GM21576 (cell line): Measurements from ENCODE around the gene NUP214.
A peak's percentile ranks its signal among the peaks of the same experiment; 100 is the strongest.

Experiments
- ATAC-seq: cut with Tn5 transposase; IDR thresholded peaks from one replicate; pipeline ENCODE4 v1.9.1; 2021; ENCODE audit warnings: mild to moderate bottlenecking, moderate library complexity; ENCODE audit not compliant: unreplicated experiment

The NUP214 gene

DNA sequence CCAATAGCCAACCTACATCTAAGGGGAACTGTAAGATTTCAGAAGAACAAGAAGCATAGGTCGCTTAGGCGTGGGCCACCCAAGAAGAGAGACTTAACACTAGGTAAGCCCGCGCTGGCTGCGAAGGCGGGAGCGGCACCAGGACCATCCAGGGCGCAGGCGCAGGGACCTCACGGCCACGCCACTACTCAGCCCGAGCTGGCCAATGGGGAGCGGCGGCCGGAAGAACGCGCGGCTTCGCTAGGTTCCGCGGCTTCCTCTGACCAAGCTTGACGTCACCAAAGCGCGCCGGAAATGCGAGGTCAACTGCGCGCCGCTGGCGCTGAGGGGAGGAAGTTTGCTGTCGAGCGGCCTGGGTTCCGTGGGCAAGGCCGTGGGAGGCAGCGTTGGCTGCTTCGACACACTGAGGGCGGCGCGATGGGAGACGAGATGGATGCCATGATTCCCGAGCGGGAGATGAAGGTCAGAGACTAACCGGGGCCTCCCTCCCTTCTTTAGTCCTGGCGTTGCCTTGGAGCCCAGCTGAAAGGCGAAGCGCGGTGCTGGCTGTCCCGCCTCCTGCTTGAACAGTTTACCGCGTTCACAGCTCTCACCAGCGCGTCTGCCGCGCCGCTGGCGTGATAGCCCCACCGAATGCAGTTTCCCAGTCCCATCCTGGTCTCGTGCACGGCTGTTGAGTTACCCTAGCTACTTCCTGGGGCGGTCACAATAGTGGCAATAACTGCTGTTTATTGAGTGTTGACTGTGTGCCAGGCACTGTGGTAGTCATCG is at the start of gene NUP214:
Gene NUP214 (plus strand): TSS at position 299 of the 771 bp plus-strand sequence. CDS start 119 bp downstream, at position 418.
- ATAC-seq, result peak; percentile 93

DNA sequence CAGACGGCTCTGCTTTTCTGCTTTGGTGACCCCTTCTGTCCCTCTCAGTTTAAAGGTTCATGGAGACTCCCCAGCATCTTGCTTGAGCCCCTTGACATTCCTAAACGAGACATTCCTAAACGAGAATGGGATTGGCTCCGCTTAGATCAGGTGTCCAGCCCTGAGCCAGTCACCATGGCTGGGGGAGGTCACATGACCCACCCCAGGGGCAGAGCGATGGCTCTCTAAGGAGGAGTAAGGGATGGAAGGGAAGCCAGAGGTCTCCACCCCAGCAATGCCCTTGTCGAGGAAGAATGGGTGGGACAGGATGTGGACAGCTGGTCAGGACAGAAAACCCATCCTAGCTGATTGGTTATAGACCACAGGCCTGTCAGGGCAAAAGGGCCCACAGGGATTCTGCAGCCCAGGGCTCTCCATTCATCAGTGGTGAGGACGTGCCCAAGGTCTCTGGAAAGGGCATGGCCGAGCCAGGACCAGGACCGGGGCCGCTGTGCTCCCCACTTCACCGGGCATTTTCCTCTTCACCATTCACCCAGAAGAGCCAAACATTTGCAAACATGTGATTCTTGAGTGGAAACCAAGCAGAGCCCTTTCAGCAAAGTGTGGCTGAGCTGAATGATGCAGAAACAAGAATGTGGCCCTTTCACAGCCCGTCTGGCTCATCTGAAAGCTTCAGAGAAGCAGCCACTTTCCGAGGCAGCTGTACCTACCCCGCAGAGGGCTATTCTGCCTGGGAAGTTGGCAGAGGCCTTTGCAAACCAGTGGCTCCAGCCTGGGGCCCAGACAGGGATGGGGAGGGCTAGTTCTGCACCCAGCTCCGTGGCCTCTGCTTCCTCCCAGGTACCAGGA is 48.8 kb upstream of the NUP214 start:
- ATAC-seq, result no peak

DNA sequence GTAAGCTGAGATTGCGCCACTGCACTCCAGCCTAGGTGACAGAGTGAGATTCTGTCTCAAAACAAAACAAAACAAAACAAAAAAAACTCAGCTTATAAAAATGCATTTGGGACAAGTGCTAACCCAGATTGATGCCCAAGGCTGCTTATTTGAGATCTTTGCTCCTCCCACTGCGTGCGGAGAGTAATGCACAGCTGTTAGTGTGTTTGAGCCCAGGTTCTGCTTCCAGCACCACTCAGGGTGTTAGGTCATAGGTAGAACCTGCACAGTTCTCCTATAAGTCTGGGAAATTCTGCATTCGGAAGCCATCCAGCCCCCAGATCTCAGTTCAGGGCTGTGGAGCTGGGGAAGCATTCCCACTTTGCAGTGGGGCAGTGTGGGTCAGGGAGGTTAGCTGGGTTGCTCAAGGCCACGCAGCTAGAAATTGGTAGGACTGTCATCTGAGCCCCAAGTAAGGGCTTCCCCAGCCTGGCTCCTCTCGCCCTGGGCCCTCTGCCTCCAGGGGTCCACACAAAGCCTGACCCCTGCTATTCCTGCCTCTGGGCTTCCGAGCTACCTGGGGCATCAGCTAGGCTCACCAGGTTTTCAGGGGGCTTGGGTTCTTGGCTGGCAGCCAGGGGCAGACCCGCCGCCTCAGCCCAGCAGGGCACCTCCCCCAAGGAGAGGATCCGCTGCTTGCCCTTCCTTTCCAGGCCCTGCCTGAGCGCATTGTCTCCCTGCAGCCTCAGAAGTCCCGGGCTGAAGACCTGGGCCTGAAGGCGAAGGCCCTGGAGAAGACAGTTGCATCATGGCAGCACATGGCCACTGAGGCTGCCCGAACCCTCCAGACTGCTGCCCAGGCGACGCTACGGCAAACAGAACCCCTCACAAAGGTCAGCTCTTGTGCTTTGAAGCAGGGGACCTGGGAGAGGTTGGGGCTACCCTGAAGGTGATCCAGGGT is 46.7 kb upstream of the NUP214 start:
- ATAC-seq, result no peak

DNA sequence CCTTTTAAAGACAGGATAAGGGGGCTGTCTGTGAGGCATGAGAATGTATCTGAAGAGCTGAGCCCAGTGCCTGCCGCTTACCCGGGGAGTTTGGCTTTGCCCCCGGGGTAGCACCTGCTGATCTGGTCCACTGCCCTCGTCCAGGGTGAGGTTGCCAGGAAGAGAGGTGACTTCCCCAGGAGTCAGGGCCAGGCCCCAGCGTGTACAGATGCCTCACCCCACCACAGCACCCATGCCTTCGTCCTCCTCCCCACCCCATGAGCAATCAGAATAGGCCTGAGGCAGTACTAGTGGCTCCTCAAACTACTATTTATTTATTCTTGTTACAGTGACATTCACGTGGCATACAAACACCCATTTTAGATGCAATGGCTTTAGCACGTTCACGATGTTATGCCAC is 44.8 kb upstream of the NUP214 start:
- ATAC-seq, result no peak

DNA sequence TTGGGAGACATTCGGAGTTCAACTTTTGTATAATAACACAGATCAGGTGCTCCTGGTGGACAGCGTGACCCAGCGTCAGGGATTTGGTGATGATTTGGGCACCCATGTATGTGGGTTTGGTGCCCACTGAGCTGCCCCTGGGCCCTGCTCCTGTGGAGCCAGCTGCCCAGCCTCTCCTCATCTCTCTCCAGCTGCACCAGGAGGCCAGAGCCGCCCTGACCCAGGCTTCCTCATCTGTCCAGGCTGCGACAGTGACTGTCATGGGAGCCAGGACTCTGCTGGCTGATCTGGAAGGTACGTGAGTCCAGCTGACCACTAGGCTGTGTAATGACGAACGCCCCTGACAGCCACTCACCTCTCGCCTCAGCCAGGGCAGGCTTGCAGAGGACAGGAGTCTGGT is 43.5 kb upstream of the NUP214 start:
- ATAC-seq, result no peak

DNA sequence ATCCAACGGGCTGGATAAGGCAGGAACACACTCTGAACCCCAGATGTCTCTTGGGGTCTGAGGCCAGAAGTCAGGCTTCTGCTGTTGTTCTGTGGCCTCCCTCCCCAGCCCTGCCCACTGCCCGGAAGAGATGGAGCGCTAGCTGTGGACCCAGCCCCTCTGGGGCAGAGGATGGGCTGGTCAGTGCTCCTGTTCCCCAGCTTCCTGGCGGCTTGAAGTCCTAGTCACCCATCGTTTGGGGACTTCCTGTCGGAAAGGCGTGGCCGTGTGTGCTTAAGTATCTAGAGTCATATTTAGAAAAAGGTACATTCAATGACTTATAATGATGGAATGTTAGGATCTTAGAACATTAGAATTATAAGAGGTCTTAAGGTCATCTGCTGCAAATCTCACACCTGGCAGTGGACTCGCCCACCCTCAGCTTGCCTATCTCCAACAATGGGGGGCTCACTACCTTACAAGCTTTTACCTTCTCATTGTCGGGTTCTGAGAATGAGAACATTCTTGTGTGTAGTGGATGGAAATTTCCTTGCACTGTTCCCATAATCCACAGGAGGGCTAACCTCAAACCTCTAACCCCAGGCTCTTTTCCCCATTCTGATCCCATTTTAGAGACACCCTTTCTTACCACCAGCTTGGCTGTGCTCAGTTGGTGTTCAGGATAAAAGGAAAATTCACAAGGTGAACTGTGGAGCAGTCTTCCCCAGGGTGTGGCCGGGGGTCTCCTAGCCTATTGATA is 42.4 kb upstream of the NUP214 start:
- ATAC-seq, result no peak

DNA sequence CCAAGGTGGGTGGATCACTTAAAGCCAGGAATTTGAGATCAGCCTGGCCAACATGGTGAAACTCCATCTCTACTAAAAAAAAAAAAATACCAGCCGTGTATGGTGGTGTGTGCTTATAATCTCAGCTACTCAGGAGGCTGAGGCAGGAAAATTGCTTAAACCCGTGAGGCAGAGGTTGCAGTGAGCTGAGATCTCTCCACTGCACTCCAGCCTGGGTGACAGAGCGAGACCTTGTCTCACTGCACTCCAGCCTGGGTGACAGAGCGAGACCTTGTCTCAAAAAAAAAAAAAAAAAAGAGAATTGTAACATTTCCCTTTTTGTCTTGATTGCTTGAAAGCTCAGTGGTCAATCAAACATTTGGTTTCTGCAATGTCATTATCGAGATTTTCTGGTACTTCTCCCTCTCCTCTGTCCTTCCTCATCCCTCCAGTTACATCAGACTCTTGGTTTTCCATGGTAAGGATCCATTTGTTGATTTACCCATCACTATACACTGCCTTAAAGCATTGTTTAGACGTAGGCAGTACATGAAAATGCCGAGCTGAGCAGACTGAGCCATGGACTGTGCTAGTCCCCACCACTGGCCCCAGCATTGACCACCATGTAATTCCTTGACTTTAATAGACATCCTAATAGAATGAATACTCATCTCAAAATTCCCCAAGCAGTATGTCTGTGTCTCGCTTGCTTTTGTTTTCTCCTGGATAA is 40.6 kb upstream of the NUP214 start:
- ATAC-seq, result no peak

DNA sequence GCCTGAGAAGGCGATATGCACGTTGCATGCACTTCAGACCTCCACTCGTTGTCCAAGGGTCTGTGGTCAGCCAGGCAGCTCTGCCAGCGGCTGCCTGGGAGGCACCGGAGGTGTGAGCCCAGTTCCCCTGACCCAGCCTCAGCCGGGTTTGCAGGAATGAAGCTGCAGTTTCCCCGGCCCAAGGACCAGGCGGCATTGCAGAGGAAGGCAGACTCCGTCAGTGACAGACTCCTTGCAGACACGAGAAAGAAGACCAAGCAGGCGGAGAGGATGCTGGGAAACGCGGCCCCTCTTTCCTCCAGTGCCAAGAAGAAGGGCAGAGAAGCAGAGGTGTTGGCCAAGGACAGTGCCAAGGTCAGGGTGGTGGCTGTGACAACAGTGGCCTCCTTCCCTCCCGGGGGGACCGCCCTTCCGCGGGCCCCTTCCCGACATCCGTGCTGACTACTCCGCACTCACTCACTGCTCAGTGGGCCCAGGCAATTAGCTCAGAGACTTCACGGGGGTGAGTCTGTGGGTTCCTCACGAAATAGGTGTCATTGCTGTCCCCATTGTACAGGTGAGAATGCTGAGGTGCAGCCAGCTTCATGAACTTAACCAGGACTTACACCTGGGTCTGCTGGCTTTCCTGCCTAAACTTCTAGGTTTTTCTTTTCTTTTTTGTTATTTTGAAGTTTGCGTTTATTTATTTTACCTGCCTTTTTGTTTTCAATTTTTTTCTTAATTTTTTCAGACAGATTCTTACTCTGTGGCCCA is 39.8 kb upstream of the NUP214 start:
- ATAC-seq, result no peak

DNA sequence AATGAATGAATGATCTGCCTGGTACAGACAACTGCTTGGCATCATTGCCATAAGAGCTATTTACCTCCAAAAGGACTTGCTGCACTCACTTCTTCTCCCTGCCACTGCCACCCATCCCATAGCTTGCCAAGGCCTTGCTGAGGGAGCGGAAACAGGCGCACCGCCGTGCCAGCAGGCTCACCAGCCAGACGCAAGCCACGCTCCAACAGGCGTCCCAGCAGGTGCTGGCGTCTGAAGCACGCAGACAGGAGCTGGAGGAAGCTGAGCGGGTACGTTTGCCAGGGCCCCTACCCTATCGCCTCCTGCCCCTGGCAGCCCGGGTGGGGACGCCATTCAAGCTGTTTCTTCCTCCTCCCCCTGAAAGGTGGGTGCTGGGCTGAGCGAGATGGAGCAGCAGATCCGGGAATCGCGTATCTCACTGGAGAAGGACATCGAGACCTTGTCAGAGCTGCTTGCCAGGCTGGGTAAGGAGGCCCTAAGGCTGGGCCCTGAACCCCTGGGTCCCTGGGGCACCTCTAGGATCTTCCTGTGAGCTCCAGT is 38.0 kb upstream of the NUP214 start:
- ATAC-seq, result no peak

DNA sequence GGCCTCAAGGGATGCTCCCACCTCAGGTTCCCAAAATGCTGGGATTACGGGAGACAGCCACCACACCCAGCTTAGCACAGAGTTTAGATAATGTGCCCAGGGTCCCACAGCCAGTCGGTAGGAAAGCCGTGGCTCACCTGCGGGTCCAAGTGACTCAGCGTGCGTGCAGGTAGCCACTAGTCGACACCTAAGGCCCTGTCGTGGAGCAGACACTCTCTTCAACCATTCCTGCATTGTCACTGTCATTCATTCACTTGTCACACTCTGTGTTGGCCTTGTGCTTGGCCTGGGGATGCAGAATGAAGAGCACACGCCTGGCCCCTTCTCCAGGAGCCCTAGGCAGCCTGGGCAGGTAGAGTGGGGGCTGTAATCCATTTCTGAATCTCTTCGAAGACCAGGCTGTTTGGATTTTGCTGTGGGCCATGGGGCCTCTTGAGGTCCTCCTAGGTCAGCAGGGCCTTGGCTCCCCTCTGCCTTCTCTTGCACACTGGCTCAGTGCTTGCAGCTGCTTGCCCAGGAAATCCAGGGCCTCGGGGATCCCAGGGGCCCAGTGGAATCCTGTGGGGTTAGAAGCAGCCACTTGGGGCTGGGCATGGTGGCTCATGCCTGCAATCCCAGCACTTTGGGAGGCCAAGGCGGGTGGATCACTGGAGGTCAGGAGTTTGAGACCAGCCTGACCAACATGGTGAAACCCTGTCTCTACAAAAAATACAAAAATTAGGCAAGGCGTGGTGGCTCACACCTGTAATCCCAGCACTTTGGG is 35.2 kb upstream of the NUP214 start:
- ATAC-seq, result no peak

DNA sequence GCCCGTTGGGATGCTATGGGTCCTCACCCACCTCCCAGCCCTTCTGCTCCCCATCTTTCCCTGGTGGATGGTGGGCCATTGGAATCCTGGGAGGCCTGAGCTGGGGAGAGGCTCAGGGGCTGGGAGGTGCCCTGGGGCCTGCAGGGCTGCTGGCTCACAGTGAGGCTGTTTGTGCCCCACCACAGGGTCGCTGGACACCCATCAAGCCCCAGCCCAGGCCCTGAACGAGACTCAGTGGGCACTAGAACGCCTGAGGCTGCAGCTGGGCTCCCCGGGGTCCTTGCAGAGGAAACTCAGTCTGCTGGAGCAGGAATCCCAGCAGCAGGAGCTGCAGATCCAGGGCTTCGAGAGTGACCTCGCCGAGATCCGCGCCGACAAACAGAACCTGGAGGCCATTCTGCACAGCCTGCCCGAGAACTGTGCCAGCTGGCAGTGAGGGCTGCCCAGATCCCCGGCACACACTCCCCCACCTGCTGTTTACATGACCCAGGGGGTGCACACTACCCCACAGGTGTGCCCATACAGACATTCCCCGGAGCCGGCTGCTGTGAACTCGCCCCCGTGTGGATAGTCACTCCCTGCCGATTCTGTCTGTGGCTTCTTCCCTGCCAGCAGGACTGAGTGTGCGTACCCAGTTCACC is 33.9 kb upstream of the NUP214 start:
- ATAC-seq, result no peak

DNA sequence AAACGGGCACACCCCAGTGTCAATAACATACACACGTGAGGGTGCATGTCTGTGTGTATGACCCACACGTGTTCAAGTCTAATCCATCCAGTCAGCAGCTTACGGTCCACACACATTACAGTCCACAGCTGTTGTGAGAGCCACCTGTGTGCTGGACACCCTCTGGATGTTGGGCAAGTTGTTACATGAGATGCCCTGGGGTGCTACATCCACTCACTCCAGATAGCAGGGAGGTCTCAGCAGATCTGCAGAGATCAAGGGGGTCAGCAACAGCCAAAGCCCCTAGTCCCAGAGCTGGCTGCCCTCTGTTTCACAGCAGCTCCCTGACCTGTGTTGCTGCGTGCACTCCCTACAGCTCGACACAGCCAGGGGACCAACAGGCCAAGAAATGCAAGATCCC is 33.4 kb upstream of the NUP214 start:
- ATAC-seq, result no peak

DNA sequence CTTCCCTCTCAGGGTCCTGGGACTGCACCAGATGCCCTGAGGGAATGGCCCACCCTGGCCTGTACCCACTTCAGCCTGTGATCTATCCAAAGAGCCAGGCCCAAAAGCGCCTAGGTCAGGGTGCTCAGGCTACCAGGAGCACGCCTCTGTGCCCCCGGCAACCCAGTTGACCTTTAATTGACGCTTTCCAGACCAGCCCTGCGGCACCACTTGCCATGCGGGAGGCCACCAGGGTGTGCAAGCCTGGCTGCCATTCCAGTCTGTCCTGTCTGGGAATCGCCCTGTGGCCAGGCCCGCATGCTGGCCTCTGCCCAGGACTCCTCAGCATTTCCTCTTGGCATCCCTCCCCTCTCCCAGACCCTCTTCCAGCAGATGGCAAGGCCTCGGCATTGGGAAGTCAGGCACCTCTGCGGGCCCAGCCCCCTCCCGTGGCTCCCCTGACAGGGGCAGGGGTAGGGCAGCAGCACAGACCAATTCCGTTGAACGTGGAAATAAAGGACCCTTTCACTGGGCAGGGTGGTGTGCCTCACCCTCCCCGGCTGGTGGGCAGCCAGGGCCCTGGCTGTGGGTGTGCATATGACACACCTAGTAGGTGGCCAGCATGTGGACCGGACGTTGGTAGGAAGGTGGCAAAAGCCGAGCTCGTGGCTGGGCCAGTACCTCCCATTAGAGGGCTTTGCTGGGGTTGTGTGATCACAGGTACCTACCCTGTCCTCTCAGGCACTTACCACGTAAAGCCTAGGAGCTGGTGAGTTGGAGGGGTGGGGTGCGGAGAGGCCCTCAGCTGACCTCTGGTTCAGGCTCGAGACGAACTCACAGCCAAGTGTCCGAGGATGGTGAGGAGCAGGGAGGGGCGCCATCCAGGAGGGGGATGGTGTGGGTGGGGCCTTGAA is 32.6 kb upstream of the NUP214 start:
- no peak for ATAC-seq

DNA sequence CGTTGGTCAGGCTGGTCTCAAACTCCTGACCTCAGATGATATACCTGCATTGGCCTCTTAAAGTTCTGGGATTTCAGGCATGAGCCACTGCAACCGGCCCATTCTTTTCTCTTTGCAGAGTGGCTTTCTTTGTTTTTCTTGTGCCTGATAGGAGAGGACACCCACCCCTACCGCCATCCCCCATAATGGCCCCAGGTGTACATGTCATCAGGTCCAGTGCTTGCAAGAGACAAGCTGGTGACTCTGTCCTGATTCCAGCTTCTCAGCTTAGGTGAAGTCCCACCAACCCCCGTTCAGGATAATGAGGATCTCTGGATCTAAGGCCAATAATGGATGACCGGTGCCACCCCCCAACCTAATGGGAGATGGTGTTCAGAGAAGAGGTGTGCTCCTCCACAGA is 31.4 kb upstream of the NUP214 start:
- ATAC-seq, result no peak

DNA sequence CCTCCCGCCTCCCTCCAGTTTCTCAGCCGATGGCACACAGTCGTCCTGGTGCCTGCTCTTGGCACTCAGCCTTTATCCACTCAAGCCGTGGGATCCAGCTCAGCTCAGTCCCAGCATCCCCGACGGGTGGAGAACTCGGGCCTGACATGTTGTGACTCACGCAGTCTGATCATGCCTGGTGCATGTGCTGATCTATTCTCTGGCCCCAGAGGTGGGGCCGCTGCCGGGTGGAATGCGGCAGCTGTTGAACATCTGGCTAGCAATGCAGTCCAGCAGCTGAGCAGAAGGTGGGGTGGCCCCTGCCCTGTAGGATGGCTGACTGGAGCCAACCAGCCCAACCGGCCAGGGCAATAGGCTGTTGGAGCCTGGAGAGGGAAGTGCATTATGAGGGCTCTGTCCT is 30.8 kb upstream of the NUP214 start:
- no peak for ATAC-seq

DNA sequence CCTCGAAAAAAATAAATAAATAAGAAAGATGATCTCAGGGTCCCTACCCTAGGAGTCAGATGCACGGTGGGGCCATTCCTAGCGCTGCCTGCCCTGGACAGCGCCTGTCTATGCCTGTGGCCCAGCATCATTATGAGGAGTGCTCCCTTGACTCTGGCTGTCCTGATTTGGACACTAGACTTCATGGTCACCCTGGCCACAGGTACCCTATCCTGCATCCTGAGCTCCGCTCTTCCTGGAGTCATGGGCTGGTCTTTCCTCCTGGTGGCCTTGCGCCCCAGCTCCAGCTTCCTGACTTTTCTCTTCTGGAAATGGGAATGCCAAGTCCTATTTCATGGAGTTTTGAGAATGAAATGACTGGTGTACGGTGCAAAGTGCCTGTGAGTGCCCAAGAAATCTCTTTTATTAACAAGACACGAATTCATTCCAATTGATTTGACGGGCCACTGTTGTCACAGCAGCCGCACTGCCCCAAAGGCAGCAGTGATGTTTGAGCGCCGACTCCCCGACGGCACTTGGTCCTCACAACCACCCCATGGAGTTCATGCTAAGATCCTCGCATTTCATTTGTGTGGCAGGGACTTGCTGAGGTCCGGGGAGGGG is 29.6 kb upstream of the NUP214 start:
- ATAC-seq, result no peak
